ENCODE results near the gene TRPM3.
"Not testable (repeated sequence)": the region's sequence is repeated elsewhere in the genome, so short reads cannot be mapped to it uniquely, and the experiment has no call there.

TRPM3 gene

DNA sequence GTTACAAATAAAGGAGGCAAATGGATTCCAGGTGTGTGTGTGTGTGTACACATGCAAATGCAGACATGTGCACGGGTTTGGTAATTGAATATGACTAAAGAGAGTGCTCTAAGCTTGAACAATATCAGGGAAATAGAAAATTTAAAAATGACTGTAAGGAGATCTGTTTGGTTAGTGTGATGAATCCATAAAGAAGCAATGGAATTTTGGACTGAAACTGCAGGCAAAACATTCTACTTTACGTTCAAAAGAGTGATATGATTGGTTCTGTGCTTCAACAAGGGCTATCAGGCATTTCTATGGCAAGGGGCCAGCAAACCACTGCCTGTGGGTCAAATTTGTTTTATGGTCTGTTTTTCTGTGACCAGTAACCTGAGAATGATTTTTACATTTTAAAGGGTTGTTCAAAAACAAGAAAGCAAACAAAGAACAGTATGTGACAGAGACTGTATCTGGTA is 374.1 kb downstream of the TRPM3 start:
- H3K4me3 ChIP-seq (ENCODE audit: low read depth in 1 of 2, low read length in 2 of 2) = no peak overlapping the region
- no peaks in the 10 kb centered on the region for H3K36me3 ChIP-seq (ENCODE audit: control insufficient read depth in 1 of 2, insufficient read depth in 2 of 2, low read length in 2 of 2)
- H3K4me1 ChIP-seq (ENCODE audit: control insufficient read depth in 1 of 2, insufficient read depth in 2 of 2, low read length in 2 of 2) = no peaks in the 10 kb centered on the region
- H3K9me3 ChIP-seq (ENCODE audit: control insufficient read depth in 1 of 2, low read length in 2 of 2) = no peaks in the 10 kb centered on the region
- H3K27ac ChIP-seq (ENCODE audit: low read length) = no peak overlapping the region
- no peaks in the 10 kb centered on the region for H3K27me3 ChIP-seq (ENCODE audit: low read depth, low read length)

DNA sequence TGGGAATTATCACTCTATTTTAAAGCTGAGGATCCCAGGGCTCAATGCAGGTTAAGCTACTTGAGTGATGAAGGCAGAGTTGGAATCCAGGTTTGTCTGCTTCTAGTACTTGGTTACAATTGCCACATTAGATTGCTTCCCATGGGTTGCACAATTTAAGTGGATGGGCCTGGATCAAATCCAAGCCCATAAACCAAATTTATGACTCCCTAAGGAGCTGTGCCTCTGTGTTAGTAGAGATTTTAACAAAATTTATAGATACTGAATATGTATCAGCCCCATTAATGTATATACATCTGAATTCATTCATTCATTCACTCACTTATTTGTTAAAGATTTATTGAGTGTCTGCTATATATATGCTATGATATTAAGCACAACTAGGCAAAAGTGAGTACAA is 374.7 kb downstream of the TRPM3 start:
- H3K4me3 ChIP-seq (ENCODE audit: low read depth in 1 of 2, low read length in 2 of 2) = no peak overlapping the region
- H3K36me3 ChIP-seq (ENCODE audit: control insufficient read depth in 1 of 2, insufficient read depth in 2 of 2, low read length in 2 of 2) = no peaks in the 10 kb centered on the region
- H3K27me3 ChIP-seq (ENCODE audit: low read depth, low read length) = no peaks in the 10 kb centered on the region
- no peak overlapping the region for H3K27ac ChIP-seq (ENCODE audit: low read length)
- no peaks in the 10 kb centered on the region for H3K9me3 ChIP-seq (ENCODE audit: control insufficient read depth in 1 of 2, low read length in 2 of 2)
- no peaks in the 10 kb centered on the region for H3K4me1 ChIP-seq (ENCODE audit: control insufficient read depth in 1 of 2, insufficient read depth in 2 of 2, low read length in 2 of 2)

DNA sequence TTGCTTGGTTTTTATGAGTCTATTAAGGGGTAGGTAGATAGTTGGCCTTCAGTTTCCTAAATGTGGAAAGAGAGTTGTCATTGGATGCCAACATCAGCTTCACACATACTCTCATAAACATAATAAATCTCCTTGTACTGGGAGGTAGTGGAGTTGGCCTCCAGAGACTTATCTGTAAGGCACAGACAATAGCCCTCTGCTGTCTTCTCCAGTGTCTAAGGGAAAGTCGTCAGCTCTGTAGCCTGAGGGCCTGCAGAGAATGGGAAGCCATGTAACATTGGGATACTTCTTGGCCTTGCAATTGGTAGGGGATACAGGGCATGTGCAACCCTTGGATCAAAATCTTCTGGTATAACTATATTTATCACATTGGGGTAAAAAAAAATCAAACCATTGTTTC is 375.1 kb downstream of the TRPM3 start:
- Histone ChIP-seq H3K36me3 (ENCODE audit: control insufficient read depth in 1 of 2, insufficient read depth in 2 of 2, low read length in 2 of 2) (no peaks in the 10 kb centered on the region), H3K4me1 (ENCODE audit: control insufficient read depth in 1 of 2, insufficient read depth in 2 of 2, low read length in 2 of 2) (no peaks in the 10 kb centered on the region), H3K4me3 (ENCODE audit: low read depth in 1 of 2, low read length in 2 of 2) (no peak overlapping the region), H3K27me3 (ENCODE audit: low read depth, low read length) (no peaks in the 10 kb centered on the region), H3K9me3 (ENCODE audit: control insufficient read depth in 1 of 2, low read length in 2 of 2) (no peaks in the 10 kb centered on the region), H3K27ac (ENCODE audit: low read length) (no peak overlapping the region)

DNA sequence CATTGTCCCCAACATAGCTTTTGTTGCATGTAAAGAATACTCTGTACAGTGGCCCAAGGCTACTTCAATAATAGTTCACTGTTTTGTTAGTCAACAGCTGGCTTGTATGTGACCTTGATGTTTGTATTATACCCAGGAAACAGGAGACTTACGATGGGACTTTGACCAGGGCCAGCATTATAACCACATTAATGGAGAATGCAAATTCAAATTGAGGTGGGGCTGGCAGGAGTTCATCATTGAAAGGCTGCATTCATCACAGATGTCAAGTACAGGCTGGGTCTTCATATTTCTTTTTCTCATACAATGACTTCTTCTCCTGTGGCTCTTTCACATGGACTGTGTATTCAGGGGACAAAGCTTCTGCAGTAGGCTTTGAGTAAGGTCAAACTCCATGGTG is 396.6 kb downstream of the TRPM3 start:
- H3K4me3 ChIP-seq (ENCODE audit: low read depth in 1 of 2, low read length in 2 of 2); H3K27ac ChIP-seq (ENCODE audit: low read length): not testable (repeated sequence)

DNA sequence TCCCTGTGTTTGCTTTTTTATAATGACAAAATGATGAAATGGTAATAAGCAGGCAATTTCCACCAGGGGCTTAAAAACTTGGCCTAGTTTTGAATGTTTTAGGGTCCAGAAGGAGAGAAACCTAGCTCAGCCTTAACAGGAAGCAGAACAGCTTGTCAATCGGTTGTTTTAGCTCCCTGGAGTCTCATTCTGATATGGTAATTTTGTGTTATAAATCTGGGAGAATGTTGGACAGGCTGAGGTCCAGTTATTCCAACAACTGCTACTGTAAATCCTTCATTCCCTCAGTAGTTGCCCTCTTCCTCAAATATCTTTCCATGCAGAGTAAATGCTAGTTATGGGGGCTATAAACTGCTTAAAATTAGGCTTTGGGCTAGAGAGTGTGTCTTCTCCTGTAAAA is 397.4 kb downstream of the TRPM3 start:
- not testable (repeated sequence) for H3K4me1 ChIP-seq (ENCODE audit: control insufficient read depth in 1 of 2, insufficient read depth in 2 of 2, low read length in 2 of 2); H3K27me3 ChIP-seq (ENCODE audit: low read depth, low read length); H3K36me3 ChIP-seq (ENCODE audit: control insufficient read depth in 1 of 2, insufficient read depth in 2 of 2, low read length in 2 of 2); H3K27ac ChIP-seq (ENCODE audit: low read length); H3K4me3 ChIP-seq (ENCODE audit: low read depth in 1 of 2, low read length in 2 of 2); H3K9me3 ChIP-seq (ENCODE audit: control insufficient read depth in 1 of 2, low read length in 2 of 2)

More for the DNA sequence above, 396.6 kb downstream of the TRPM3 start:
- not testable (repeated sequence) for H3K27me3 ChIP-seq (ENCODE audit: low read depth, low read length); H3K36me3 ChIP-seq (ENCODE audit: control insufficient read depth in 1 of 2, insufficient read depth in 2 of 2, low read length in 2 of 2); H3K4me1 ChIP-seq (ENCODE audit: control insufficient read depth in 1 of 2, insufficient read depth in 2 of 2, low read length in 2 of 2); H3K9me3 ChIP-seq (ENCODE audit: control insufficient read depth in 1 of 2, low read length in 2 of 2)

DNA sequence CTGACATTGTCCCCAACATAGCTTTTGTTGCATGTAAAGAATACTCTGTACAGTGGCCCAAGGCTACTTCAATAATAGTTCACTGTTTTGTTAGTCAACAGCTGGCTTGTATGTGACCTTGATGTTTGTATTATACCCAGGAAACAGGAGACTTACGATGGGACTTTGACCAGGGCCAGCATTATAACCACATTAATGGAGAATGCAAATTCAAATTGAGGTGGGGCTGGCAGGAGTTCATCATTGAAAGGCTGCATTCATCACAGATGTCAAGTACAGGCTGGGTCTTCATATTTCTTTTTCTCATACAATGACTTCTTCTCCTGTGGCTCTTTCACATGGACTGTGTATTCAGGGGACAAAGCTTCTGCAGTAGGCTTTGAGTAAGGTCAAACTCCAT is 414.6 kb downstream of the TRPM3 start:
- H3K36me3 ChIP-seq (ENCODE audit: control insufficient read depth in 1 of 2, insufficient read depth in 2 of 2, low read length in 2 of 2); H3K4me3 ChIP-seq (ENCODE audit: low read depth in 1 of 2, low read length in 2 of 2); H3K9me3 ChIP-seq (ENCODE audit: control insufficient read depth in 1 of 2, low read length in 2 of 2); H3K4me1 ChIP-seq (ENCODE audit: control insufficient read depth in 1 of 2, insufficient read depth in 2 of 2, low read length in 2 of 2); H3K27me3 ChIP-seq (ENCODE audit: low read depth, low read length); H3K27ac ChIP-seq (ENCODE audit: low read length): not testable (repeated sequence)

DNA sequence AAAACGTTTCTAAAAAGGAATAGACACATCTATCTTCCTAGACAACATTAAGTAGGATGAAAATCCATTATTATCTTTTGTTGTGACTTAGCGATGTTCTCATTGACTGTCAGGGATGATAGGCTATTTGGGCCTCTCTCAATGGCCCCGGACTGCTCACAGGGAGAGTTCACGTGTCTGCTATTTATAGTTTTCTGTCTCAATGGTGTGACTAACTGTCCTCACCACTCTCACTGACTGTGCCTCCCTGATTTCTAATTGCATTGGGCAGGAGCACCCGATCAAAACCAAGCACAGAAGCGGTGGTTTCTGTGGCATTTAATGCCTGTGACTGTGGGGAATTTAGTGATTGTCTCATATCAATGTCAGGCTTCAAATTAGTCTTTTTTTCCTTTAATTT is 420.3 kb downstream of the TRPM3 start:
- H3K4me1 ChIP-seq (ENCODE audit: control insufficient read depth in 1 of 2, insufficient read depth in 2 of 2, low read length in 2 of 2) = no peaks in the 10 kb centered on the region
- no peak overlapping the region for H3K27ac ChIP-seq (ENCODE audit: low read length)
- H3K9me3 ChIP-seq (ENCODE audit: control insufficient read depth in 1 of 2, low read length in 2 of 2) = no peaks in the 10 kb centered on the region
- no peak overlapping the region for H3K4me3 ChIP-seq (ENCODE audit: low read depth in 1 of 2, low read length in 2 of 2)
- H3K27me3 ChIP-seq (ENCODE audit: low read depth, low read length) = no peaks in the 10 kb centered on the region
- no peaks in the 10 kb centered on the region for H3K36me3 ChIP-seq (ENCODE audit: control insufficient read depth in 1 of 2, insufficient read depth in 2 of 2, low read length in 2 of 2)

DNA sequence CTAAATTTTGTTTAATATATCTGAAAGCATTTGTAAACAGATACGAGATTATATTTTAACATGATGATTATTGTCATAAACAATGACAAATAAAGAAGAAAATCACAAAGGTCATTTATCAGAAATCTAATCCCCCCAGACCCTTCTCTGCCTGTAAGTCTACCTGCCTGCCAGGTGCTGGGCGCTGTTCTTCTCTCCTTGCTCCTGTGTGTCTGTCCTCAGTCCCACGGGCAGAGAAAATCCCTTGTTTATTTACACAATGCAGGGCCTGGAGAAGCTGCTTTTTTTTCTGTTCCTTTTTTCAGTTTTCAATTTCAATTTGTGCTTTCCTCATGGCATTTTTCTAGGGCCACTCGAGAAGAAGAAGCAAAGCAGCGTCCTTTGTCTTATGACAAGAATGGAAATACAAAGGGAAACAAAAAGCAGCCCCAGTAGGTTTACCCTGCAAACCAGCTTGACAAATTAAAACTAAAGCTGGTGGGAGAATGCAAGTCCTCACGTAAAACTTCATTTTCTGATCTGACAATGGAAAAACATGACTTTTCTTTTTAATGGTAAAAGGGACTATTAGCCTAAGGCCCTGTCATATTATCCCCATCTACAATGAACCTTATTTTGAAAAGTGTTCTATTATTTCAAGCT is 424.6 kb downstream of the TRPM3 start:
- no peaks in the 10 kb centered on the region for H3K9me3 ChIP-seq (ENCODE audit: control insufficient read depth in 1 of 2, low read length in 2 of 2)
- H3K36me3 ChIP-seq (ENCODE audit: control insufficient read depth in 1 of 2, insufficient read depth in 2 of 2, low read length in 2 of 2) = no peaks in the 10 kb centered on the region
- no peaks in the 10 kb centered on the region for H3K27me3 ChIP-seq (ENCODE audit: low read depth, low read length)
- H3K4me1 ChIP-seq (ENCODE audit: control insufficient read depth in 1 of 2, insufficient read depth in 2 of 2, low read length in 2 of 2) = no peaks in the 10 kb centered on the region
- H3K4me3 ChIP-seq (ENCODE audit: low read depth in 1 of 2, low read length in 2 of 2) = no peak overlapping the region
- H3K27ac ChIP-seq (ENCODE audit: low read length) = no peak overlapping the region

DNA sequence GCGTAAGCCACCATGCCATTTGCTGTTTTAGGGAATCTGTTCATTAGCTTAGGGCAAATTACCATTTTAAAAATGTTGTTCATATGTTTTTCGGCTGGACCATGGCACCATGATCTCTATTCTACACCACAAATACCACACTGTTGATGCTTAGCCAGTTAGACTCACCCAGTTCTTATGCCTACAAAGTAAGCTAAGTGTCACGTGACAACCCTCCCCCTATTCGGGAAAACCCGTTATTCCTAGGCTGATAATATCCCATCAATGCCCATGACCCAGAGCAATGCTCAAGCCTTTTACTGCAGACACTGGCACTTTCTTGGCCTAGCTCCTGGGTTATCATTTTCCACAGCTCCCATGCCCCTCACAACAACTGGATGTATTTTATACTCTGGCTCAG is 426.7 kb downstream of the TRPM3 start:
- Histone ChIP-seq H3K9me3 (ENCODE audit: control insufficient read depth in 1 of 2, low read length in 2 of 2) (no peaks in the 10 kb centered on the region), H3K27ac (ENCODE audit: low read length) (no peak overlapping the region), H3K36me3 (ENCODE audit: control insufficient read depth in 1 of 2, insufficient read depth in 2 of 2, low read length in 2 of 2) (no peaks in the 10 kb centered on the region), H3K4me1 (ENCODE audit: control insufficient read depth in 1 of 2, insufficient read depth in 2 of 2, low read length in 2 of 2) (no peaks in the 10 kb centered on the region), H3K27me3 (ENCODE audit: low read depth, low read length) (no peaks in the 10 kb centered on the region), H3K4me3 (ENCODE audit: low read depth in 1 of 2, low read length in 2 of 2) (no peak overlapping the region)

DNA sequence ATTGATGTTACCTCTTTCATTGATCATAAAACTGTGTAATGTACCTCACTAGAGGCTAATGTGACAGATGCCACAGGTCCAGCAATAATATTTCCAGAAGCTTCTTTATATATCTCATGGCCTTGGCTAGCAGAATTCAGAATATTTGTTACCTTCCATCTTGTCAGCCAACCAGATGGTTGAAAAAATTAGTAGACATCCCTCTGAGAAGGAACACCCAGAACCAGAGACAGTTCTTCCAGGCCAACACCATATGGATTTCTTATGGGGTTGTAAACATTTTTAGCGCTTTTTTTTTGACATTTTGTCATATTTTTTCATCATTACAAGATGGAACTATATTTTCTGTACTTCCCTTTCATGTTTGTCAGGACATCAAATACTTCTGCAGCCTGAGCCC is 428.2 kb downstream of the TRPM3 start:
- Histone ChIP-seq H3K36me3 (ENCODE audit: control insufficient read depth in 1 of 2, insufficient read depth in 2 of 2, low read length in 2 of 2) (no peaks in the 10 kb centered on the region), H3K9me3 (ENCODE audit: control insufficient read depth in 1 of 2, low read length in 2 of 2) (no peaks in the 10 kb centered on the region), H3K4me1 (ENCODE audit: control insufficient read depth in 1 of 2, insufficient read depth in 2 of 2, low read length in 2 of 2) (no peaks in the 10 kb centered on the region), H3K27ac (ENCODE audit: low read length) (no peak overlapping the region), H3K27me3 (ENCODE audit: low read depth, low read length) (no peaks in the 10 kb centered on the region), H3K4me3 (ENCODE audit: low read depth in 1 of 2, low read length in 2 of 2) (no peak overlapping the region)

DNA sequence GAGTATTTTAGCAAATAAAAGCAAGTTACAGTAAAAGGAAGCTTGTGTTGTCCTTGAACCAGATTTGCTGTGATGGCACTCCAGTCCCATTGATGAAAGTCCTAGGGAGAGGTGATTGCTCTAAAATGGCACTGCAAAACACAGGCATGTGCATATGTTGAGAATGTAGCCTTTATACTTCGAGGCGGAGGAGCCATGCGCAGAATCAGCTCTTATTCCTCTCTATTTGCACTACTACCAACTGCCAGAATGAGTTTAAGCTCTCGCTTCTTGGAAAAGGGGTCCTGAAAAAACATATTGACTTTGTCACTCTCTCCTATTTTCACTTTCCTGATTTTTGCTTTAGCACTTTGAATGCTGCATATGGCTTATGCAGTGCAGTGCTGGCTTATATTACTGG is 429.0 kb downstream of the TRPM3 start:
- no peak overlapping the region for H3K27ac ChIP-seq (ENCODE audit: low read length)
- H3K27me3 ChIP-seq (ENCODE audit: low read depth, low read length) = no peaks in the 10 kb centered on the region
- no peaks in the 10 kb centered on the region for H3K9me3 ChIP-seq (ENCODE audit: control insufficient read depth in 1 of 2, low read length in 2 of 2)
- H3K36me3 ChIP-seq (ENCODE audit: control insufficient read depth in 1 of 2, insufficient read depth in 2 of 2, low read length in 2 of 2) = no peaks in the 10 kb centered on the region
- H3K4me1 ChIP-seq (ENCODE audit: control insufficient read depth in 1 of 2, insufficient read depth in 2 of 2, low read length in 2 of 2) = no peaks in the 10 kb centered on the region
- no peak overlapping the region for H3K4me3 ChIP-seq (ENCODE audit: low read depth in 1 of 2, low read length in 2 of 2)

DNA sequence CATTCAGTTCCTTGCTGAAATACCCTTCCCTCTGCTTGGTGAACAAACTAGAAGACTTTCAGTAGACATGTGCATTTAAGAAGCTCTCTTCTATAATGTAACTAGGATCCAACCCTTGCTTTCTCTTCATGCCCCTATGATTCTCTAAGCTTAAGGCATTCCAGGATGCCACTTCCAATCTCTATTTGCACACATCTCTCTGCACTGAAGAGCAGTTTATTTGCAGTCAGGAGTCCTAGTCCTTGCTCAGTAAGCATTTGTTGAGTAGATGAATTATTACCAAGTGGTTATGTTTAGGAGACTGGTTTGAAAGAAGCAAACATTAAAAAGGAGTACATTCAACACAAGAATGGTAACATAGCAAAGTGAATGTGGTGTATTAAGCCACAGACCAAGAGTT is 432.7 kb downstream of the TRPM3 start:
- no peaks in the 10 kb centered on the region for H3K36me3 ChIP-seq (ENCODE audit: control insufficient read depth in 1 of 2, insufficient read depth in 2 of 2, low read length in 2 of 2)
- no peaks in the 10 kb centered on the region for H3K9me3 ChIP-seq (ENCODE audit: control insufficient read depth in 1 of 2, low read length in 2 of 2)
- H3K4me1 ChIP-seq (ENCODE audit: control insufficient read depth in 1 of 2, insufficient read depth in 2 of 2, low read length in 2 of 2) = no peaks in the 10 kb centered on the region
- no peak overlapping the region for H3K27ac ChIP-seq (ENCODE audit: low read length)
- H3K27me3 ChIP-seq (ENCODE audit: low read depth, low read length) = no peaks in the 10 kb centered on the region
- H3K4me3 ChIP-seq (ENCODE audit: low read depth in 1 of 2, low read length in 2 of 2) = no peak overlapping the region

All from muscle layer of duodenum (tissue), 2 donors.